ENCODE data around the gene ADM2.

GRCh38 chr22:50481045-50481439, 301 bp upstream of the ADM2 start:
- TF ChIP-seq CTCF (IDR thresholded peaks at IDR 0.05) (no peak), EP300 (IDR thresholded peaks at IDR 0.05) (no peak), POLR2A (IDR thresholded peaks at IDR 0.05; ENCODE audit: low read depth) (no peak)

All from esophagus muscularis mucosa (tissue), 4 donors.